GM23338 (cell line): ENCODE results near the gene VPS37C. TPM values are rescaled to one million over a fixed set of nuclear protein-coding genes. Genes with fewer than 3 reads are reported as not detected.

Source experiments
- ATAC-seq: fragments of 200-7000 bp; cut with Tn5 transposase; 3 replicates; pipeline ENCODE4 v1.9.1; 2020
- DNase-seq: peaks from one replicate; pipeline ENCODE4 v3.0.0-alpha.2; 2015; ENCODE audit warnings: low spot score
- H2AFZ ChIP-seq: fragments of 200-600 bp; sonication (generic); 2 replicates; pipeline ENCODE4 v1.8.0; 2016; ENCODE audit warnings: antibody characterized with exemption, mild to moderate bottlenecking, moderate library complexity
- H3F3A ChIP-seq: fragments of 200-600 bp; sonication (generic); replicated peaks from 2 replicates; pipeline ENCODE4 v1.8.0; 2017; ENCODE audit warnings: antibody characterized with exemption, mixed run types, low read depth
- H3K27ac ChIP-seq: fragments of 200-600 bp; sonication (generic); 2 replicates; pipeline ENCODE4 v1.6.1; 2016; ENCODE audit warnings: low read depth
- H3K27me3 ChIP-seq: fragments of 200-600 bp; sonication (generic); 2 replicates; pipeline ENCODE4 v1.8.0; 2016; ENCODE audit warnings: mild to moderate bottlenecking, mixed run types, moderate library complexity; ENCODE audit not compliant: insufficient read depth
- H3K36me3 ChIP-seq: fragments of 200-600 bp; sonication (generic); 2 replicates; pipeline ENCODE4 v1.8.0; 2016; ENCODE audit warnings: mild to moderate bottlenecking; ENCODE audit not compliant: insufficient read depth
- H3K4me1 ChIP-seq: fragments of 200-600 bp; sonication (generic); 2 replicates; pipeline ENCODE4 v1.8.0; 2016; ENCODE audit warnings: mild to moderate bottlenecking, moderate library complexity; ENCODE audit not compliant: insufficient read depth
- H3K4me2 ChIP-seq: fragments of 200-600 bp; sonication (generic); 2 replicates; pipeline ENCODE4 v1.7.1; 2017; ENCODE audit warnings: mixed run types
- H3K4me3 ChIP-seq: fragments of 200-600 bp; sonication (generic); 2 replicates; pipeline ENCODE4 v1.6.1; 2016; ENCODE audit warnings: mixed run types
- H3K79me2 ChIP-seq: fragments of 200-600 bp; sonication (generic); replicated peaks from 2 replicates; pipeline ENCODE4 v1.8.0; 2017; ENCODE audit warnings: mild to moderate bottlenecking; ENCODE audit not compliant: insufficient read depth
- H3K9me2 ChIP-seq: fragments of 200-600 bp; sonication (generic); 2 replicates; pipeline ENCODE4 v1.8.0; 2017; ENCODE audit not compliant: insufficient read depth
- H4K20me1 ChIP-seq: fragments of 200-600 bp; sonication (generic); replicated peaks from 2 replicates; pipeline ENCODE4 v1.8.0; 2017; ENCODE audit warnings: mild to moderate bottlenecking; ENCODE audit not compliant: insufficient read depth
- H3K27ac Mint-ChIP-seq: 2 replicates; pipeline ENCODE4 v1.8.0; 2020; ENCODE audit warnings: inconsistent platforms, mild to moderate bottlenecking, moderate library complexity, mixed read lengths
- H3K27me3 Mint-ChIP-seq: 3 replicates; pipeline ENCODE4 v1.8.0; 2022; ENCODE audit warnings: low read depth, mild to moderate bottlenecking, moderate library complexity, mixed read lengths, inconsistent platforms; ENCODE audit not compliant: insufficient read depth, poor library complexity
- H3K36me3 Mint-ChIP-seq: 3 replicates; pipeline ENCODE4 v1.8.0; 2021; ENCODE audit warnings: low read depth, mild to moderate bottlenecking, inconsistent platforms, moderate library complexity, mixed read lengths
- H3K4me1 Mint-ChIP-seq: 3 replicates; pipeline ENCODE4 v1.8.0; 2020; ENCODE audit warnings: mild to moderate bottlenecking, inconsistent platforms, mixed read lengths
- H3K4me3 Mint-ChIP-seq: 3 replicates; pipeline ENCODE4 v1.8.0; 2021; ENCODE audit warnings: moderate library complexity, mild to moderate bottlenecking, inconsistent platforms, mixed read lengths
- H3K9me3 Mint-ChIP-seq: 3 replicates; pipeline ENCODE4 v1.8.0; 2020; ENCODE audit warnings: moderate library complexity, mild to moderate bottlenecking, inconsistent platforms, mixed read lengths
- CREB1 ChIP-seq: fragments of 250-450 bp; sonication (Bioruptor Pico); IDR thresholded peaks from 2 replicates; pipeline ENCODE4 v1.5.0; 2020; ENCODE audit warnings: low read depth, mild to moderate bottlenecking, moderate library complexity
- CTCF ChIP-seq, 2 experiments: fragments of 200-600 bp in 1 of 2; sonication (generic) in 1 of 2; conservative IDR thresholded peaks; 2 replicates each; pipeline versions ENCODE4 v1.5.1 to v1.6.1; 2016 to 2017; ENCODE audit warnings: antibody characterized with exemption in 2 of 2, low read depth in 2 of 2, mild to moderate bottlenecking in 2 of 2, moderate library complexity in 1 of 2
- ETS1 ChIP-seq: IDR thresholded peaks from 2 replicates; pipeline ENCODE4 v1.6.1; 2016; ENCODE audit warnings: antibody characterized with exemption
- EZH2 ChIP-seq: fragments of 200-600 bp; sonication (generic); IDR thresholded peaks from one replicate; pipeline ENCODE4 v1.8.0; 2017; ENCODE audit warnings: antibody characterized with exemption, mild to moderate bottlenecking, low read depth; ENCODE audit not compliant: unreplicated experiment
- EZH2phosphoT487 ChIP-seq: fragments of 200-600 bp; sonication (generic); IDR thresholded peaks from one replicate; pipeline ENCODE4 v1.8.1; 2018; ENCODE audit warnings: antibody characterized with exemption; ENCODE audit not compliant: unreplicated experiment
- JUNB ChIP-seq: IDR thresholded peaks from one replicate; pipeline ENCODE4 v1.6.1; 2016; ENCODE audit warnings: antibody characterized with exemption; ENCODE audit not compliant: unreplicated experiment
- POLR2AphosphoS5 ChIP-seq: IDR thresholded peaks from 2 replicates; pipeline ENCODE4 v1.6.1; 2016; ENCODE audit warnings: antibody characterized with exemption, low read depth
- REST ChIP-seq: IDR thresholded peaks from one replicate; pipeline ENCODE4 v1.6.1; 2018; ENCODE audit warnings: antibody characterized with exemption; ENCODE audit not compliant: unreplicated experiment
- STAT1 ChIP-seq: IDR thresholded peaks from one replicate; pipeline ENCODE4 v1.6.1; 2016; ENCODE audit warnings: antibody characterized with exemption; ENCODE audit not compliant: unreplicated experiment
- ZNF114 ChIP-seq: fragments of 250-450 bp; sonication (Bioruptor Pico); IDR thresholded peaks from 2 replicates; pipeline ENCODE4 v1.5.0; 2020; ENCODE audit warnings: mild to moderate bottlenecking, moderate library complexity
- ZNF331 ChIP-seq: fragments of 250-450 bp; sonication (Bioruptor Pico); IDR thresholded peaks from 2 replicates; pipeline ENCODE4 v1.5.0; 2020; ENCODE audit warnings: low read depth, mild to moderate bottlenecking, moderate library complexity
- ZNF462 ChIP-seq: fragments of 250-450 bp; sonication (Bioruptor Pico); IDR thresholded peaks from 2 replicates; pipeline ENCODE4 v1.5.0; 2020; ENCODE audit warnings: mild to moderate bottlenecking, moderate library complexity
- polyA plus RNA-seq: library from polyadenylated mRNA; unstranded; fragments of >200 nt; fragmentation: Nextera tagmentation; extraction: Ambion mirVana; gene quantifications from 2 replicates; pipeline ENCODE4 v1.2.1, GENCODE V29; 2016
- total RNA-seq: library from RNA; depleted of rRNA; stranded (reverse); fragments of >200 nt; shearing (Covaris generic); gene quantifications from 2 replicates; pipeline ENCODE4 v1.2.3, GENCODE V29; 2014

VPS37C gene
- total and polyA plus RNA-seq, 2 experiments from 2014 or later = 8.8 to 19.4 TPM

- Histone ChIP-seq H3K4me3 (no peak overlapping the region), H3K27me3 (no peaks in the 10 kb centered on the region), H3K9me2 (no peaks in the 10 kb centered on the region), H3K4me2 (no peak overlapping the region), H3K27ac (no peak overlapping the region), H3K36me3 (no peaks in the 10 kb centered on the region), H3K79me2 (no peaks in the 10 kb centered on the region), H3F3A (no peaks in the 10 kb centered on the region; the same call in 1 of the 2 replicates), H4K20me1 (no peaks in the 10 kb centered on the region), H2AFZ (no peak overlapping the region), H3K4me1 (no peaks in the 10 kb centered on the region)
- Mint-ChIP-seq H3K27ac (no peak overlapping the region), H3K9me3 (peaks cover 13% of the 10 kb centered on the region), H3K36me3 (peaks cover 4% of the 10 kb centered on the region; the same call in 1 of the 3 replicates), H3K27me3 (peaks cover 2% of the 10 kb centered on the region), H3K4me3 (no peak overlapping the region), H3K4me1 (no peaks in the 10 kb centered on the region)
- DNase-seq (no peak), ATAC-seq (no peak)
- TF ChIP-seq POLR2AphosphoS5 = no peak
- no peak for TF ChIP-seq STAT1
- TF ChIP-seq CTCF (conservative IDR thresholded peaks at IDR 0.05; ENCODE audit: low read depth in 2 of 2) = no peak
- no peak for TF ChIP-seq ZNF462 (CRISPR knock-in tag)
- TF ChIP-seq REST = no peak
- TF ChIP-seq EZH2phosphoT487 = no peak
- TF ChIP-seq JUNB = no peak
- TF ChIP-seq ETS1 = no peak
- TF ChIP-seq EZH2 = no peak
- TF ChIP-seq ZNF114 (CRISPR knock-in tag) = no peak
- TF ChIP-seq ZNF331 = no peak
- no peak for TF ChIP-seq CREB1 (CRISPR knock-in tag)
Observed at GRCh38 chr11:61098778-61099177, 62.4 kb downstream of the VPS37C start.
